Calu3 (cell line): ENCODE results near the gene JOSD2. TPM values are rescaled to one million over a fixed set of nuclear protein-coding genes. Genes with fewer than 3 reads are reported as not detected.

Source experiments
- BruUV-seq: library from RNA; stranded (reverse); fragments of 400-500 nt; replicated peaks from 2 replicates; lab custom pipeline; 2021; lab: Mats Ljungman, UMichigan
- CTCF ChIA-PET: fragments of 300-600 bp; sonication (Branson Sonifier 250); formaldehyde crosslinking; loops from one replicate; lab custom pipeline; 2022; ENCODE audit warnings: antibody characterized with exemption; lab: Charles Lee
- DNase-seq: peaks from one replicate; pipeline ENCODE4 v3.0.0; 2022
- H3K27ac Mint-ChIP-seq: one replicate; pipeline ENCODE4 v1.8.0; 2022; ENCODE audit warnings: mixed read lengths; ENCODE audit not compliant: unreplicated experiment
- H3K27me3 Mint-ChIP-seq: one replicate; pipeline ENCODE4 v1.8.0; 2022; ENCODE audit warnings: mixed read lengths; ENCODE audit not compliant: unreplicated experiment
- H3K36me3 Mint-ChIP-seq: one replicate; pipeline ENCODE4 v1.8.0; 2022; ENCODE audit warnings: mild to moderate bottlenecking, moderate library complexity, mixed read lengths; ENCODE audit not compliant: insufficient read depth, unreplicated experiment
- H3K4me1 Mint-ChIP-seq: one replicate; pipeline ENCODE4 v1.8.0; 2022; ENCODE audit warnings: mild to moderate bottlenecking, low read depth, mixed read lengths; ENCODE audit not compliant: unreplicated experiment
- H3K4me3 Mint-ChIP-seq: one replicate; pipeline ENCODE4 v1.8.0; 2022; ENCODE audit warnings: mild to moderate bottlenecking, low read depth, moderate library complexity, mixed read lengths; ENCODE audit not compliant: unreplicated experiment
- H3K9me3 Mint-ChIP-seq: one replicate; pipeline ENCODE4 v1.8.0; 2022; ENCODE audit warnings: low read depth, mixed read lengths; ENCODE audit not compliant: unreplicated experiment
- intact Hi-C: fragments of 100-400 bp; cut with micrococcal nuclease; formaldehyde crosslinking; loops from one replicate; pipeline ENCODE4 v1.10.0; 2022; ENCODE audit not compliant: unreplicated experiment
- total RNA-seq: library from RNA; stranded (reverse); gene quantifications from 2 replicates; pipeline ENCODE4 v1.2.3, GENCODE V29; 2022
- TF ChIP-seq, protein P1 (sequence below): fragments of 200-600 bp; IDR thresholded peaks from one replicate; pipeline ENCODE4 v1.8.0; 2022; ENCODE audit warnings: antibody characterized with exemption; ENCODE audit not compliant: unreplicated experiment

JOSD2 gene
- total RNA-seq, 1 experiment from 2014 or later = 38.6 TPM

DNA sequence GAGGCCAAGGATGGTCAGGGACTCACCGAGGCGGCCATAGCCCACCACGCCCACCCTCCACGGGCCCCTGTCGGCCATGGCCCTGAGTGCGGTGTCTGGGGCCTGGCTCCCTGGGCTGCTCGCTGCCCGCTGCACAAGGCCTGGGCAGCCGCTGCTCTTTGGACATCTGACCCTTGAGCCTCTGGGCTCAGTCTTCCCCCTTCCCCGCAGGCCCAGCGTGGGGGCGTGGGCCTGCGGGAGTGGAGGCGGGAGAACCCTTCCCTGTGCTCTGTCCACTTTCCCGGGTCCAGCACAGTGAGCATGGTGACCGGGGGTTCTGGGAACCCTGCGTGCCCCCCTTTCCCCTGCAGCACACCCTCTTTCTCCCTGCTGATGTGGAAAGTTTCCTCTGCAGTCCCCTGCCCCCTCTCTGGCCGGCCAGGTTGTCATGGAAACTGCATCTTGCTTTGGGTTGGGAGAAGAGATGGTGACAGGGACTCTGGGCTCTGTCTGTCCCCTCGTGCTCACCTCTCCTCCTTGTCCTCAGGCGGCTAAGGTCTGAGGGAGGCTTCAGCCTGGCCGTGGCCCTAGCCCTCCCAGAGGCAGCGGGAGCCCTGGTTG lies 2.9 kb upstream of the JOSD2 start, which contains the start of gene ASPDH:
Gene ASPDH, minus strand, starts transcription at position 168 of the 600 bp plus-strand sequence. Its CDS starts 90 bp downstream, at position 78.
- H3K4me1 Mint-ChIP-seq = peaks cover 13% of the 10 kb centered on the region
- H3K36me3 Mint-ChIP-seq = peaks cover 57% of the 10 kb centered on the region
- intact Hi-C loops = no loop called here
- H3K27me3 Mint-ChIP-seq = peaks cover 57% of the 10 kb centered on the region
- CTCF ChIA-PET = no interaction called here
- H3K9me3 Mint-ChIP-seq = no peaks in the 10 kb centered on the region
- TF ChIP-seq, protein P1, sequence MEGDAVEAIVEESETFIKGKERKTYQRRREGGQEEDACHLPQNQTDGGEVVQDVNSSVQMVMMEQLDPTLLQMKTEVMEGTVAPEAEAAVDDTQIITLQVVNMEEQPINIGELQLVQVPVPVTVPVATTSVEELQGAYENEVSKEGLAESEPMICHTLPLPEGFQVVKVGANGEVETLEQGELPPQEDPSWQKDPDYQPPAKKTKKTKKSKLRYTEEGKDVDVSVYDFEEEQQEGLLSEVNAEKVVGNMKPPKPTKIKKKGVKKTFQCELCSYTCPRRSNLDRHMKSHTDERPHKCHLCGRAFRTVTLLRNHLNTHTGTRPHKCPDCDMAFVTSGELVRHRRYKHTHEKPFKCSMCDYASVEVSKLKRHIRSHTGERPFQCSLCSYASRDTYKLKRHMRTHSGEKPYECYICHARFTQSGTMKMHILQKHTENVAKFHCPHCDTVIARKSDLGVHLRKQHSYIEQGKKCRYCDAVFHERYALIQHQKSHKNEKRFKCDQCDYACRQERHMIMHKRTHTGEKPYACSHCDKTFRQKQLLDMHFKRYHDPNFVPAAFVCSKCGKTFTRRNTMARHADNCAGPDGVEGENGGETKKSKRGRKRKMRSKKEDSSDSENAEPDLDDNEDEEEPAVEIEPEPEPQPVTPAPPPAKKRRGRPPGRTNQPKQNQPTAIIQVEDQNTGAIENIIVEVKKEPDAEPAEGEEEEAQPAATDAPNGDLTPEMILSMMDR = no peak
- no TSS peak for BruUV-seq
- H3K4me3 Mint-ChIP-seq = peak within 1 kb of the TSS; percentile 84
- no peak for DNase-seq
- peak within 1 kb of the TSS; percentile 44 for H3K27ac Mint-ChIP-seq

DNA sequence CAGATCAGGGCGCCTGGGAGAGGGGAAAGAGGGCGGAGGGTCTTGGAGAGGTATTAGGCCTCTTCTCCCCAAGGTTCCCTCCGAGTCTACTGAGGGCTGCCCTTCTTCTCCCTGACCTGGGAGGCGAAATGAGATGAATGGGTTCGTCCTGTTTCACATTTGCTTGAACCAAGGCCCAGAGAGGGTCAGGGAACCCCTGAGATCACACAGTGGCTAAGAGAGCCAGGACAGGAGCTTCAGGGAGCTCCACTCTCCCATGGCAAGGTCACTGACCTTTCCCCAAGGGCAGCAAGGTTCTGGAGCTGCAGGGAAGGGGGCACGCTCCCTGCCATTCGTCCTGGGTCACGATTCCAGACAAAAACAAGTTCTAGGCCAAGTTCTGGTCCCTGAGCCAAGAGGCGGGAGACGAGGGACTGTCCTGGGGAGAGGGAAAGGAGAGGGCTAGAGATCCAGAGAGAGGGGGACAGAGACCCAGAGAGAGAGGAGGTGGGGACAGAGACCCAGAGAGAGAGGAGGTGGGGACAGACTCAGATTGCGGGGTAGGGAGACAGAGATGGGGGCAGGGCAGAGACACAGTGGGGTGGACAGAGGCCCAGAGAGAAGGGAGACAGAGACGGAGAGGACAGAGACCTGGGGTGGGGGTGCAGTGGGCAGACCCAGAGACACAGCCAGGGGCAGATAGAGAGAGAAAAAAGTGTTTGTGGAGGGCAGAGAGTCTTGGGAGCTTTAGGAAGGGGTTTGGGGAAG lies 2.2 kb upstream of the JOSD2 start:
- no peak for DNase-seq
- intact Hi-C loops = no loop called here
- Mint-ChIP-seq H3K4me1 (peaks cover 13% of the 10 kb centered on the region), H3K9me3 (no peaks in the 10 kb centered on the region), H3K4me3 (no peak overlapping the region), H3K36me3 (peaks cover 63% of the 10 kb centered on the region), H3K27ac (peak overlapping the region; percentile 44), H3K27me3 (peaks cover 57% of the 10 kb centered on the region)
- no TSS peak for BruUV-seq
- TF ChIP-seq, protein P1 = no peak
- CTCF ChIA-PET = interaction anchor here (0.8 kb wide), 1 partner anchor 927 kb away, joined by 3 read pairs; no protein-coding TSS in a partner anchor

DNA sequence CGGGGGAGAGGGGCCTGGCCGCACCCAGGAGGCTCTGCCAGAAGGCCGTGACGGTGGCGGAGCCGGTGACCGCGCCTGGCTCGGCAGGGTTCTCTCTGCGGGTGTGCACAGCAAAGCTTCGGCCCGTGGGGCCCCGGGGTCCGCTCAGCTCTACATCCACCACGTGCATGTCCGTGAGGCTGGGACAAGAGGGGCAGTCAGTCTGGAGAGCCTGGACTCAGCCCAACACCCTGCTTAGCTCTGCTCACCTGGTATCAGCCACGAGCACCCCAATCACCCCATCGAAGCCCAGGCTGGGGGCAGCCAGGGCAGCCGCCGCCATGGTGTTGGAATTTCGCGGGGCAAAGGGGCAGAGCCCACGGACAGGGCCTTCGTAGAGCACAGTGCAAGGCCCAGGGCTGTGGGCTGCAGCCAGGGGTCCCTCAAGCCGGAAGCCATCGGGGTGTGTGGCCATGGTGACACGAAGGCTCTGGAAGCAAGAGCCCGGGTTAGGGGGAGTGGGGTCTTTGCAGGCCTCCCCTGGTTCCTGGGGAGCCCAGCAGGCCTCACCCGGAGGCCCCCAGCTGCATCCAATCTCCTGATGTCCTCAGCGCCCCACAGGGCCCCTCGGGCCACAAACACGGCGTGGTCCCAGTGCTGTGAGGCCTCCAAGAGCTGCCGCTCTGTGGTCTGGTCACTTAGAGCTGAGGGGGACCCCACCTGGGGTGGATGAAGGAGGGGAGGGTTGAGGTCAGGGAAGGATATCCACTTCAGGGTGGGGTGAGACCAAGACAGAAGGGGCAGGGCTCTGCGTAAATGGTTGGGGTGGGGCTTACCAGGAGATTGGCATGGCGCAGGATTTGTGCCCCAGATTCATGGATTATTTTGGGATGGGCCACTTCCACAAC lies 1.4 kb upstream of the JOSD2 start:
- Mint-ChIP-seq H3K36me3 (peaks cover 71% of the 10 kb centered on the region), H3K27ac (peak overlapping the region; percentile 92), H3K4me1 (peaks cover 13% of the 10 kb centered on the region), H3K4me3 (peak overlapping the region; percentile 84), H3K27me3 (peaks cover 57% of the 10 kb centered on the region), H3K9me3 (no peaks in the 10 kb centered on the region)
- TSS peak; percentile 39 for BruUV-seq
- TF ChIP-seq, protein P1 = no peak
- CTCF ChIA-PET = interaction anchor here (0.8 to 0.9 kb wide), 2 partner anchors 25 to 926 kb away, joined by 3 read pairs; no protein-coding TSS in a partner anchor
- intact Hi-C loops = no loop called here
- DNase-seq = no peak

DNA sequence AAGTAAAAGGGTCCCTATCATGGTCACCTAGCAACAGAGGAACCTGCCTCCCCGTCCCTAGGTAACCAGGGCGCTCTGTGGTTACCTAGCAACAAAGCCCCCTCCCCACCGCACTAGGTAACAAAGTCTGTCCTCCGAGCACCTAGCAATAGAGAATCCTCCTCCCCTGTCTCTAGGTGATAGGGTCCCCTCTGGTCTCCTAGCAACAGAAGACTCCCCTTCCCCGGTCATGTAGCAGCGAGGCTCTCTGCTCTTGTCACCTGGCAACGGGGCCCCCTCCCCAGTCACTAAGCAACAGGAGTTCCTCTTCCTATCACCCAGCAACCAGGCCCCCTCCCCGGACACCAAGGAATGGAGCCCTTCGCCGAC lies 307 bp downstream of the JOSD2 start:
- CTCF ChIA-PET = interaction anchor here (0.8 to 1.3 kb wide), 6 partner anchors 10 to 214 kb away, joined by 3 to 7 read pairs (median 4); partner anchors contain the start of gene POLD1
- peak overlapping the region; percentile 92 for H3K27ac Mint-ChIP-seq
- intact Hi-C loops = no loop called here
- no peak for DNase-seq
- no peaks in the 10 kb centered on the region for H3K9me3 Mint-ChIP-seq
- peak overlapping the region; percentile 84 for H3K4me3 Mint-ChIP-seq
- H3K36me3 Mint-ChIP-seq = peaks cover 67% of the 10 kb centered on the region
- TF ChIP-seq, protein P1 = no peak
- BruUV-seq = no TSS peak
- peaks cover 46% of the 10 kb centered on the region for H3K27me3 Mint-ChIP-seq
- peaks cover 13% of the 10 kb centered on the region for H3K4me1 Mint-ChIP-seq
